Muscle of leg (tissue), 11 donors: ENCODE data around the gene C1QTNF8. TPM values are rescaled to one million over a fixed set of nuclear protein-coding genes. Genes with fewer than 3 reads are reported as not detected.
A peak's percentile ranks its signal among the peaks of the same experiment; 100 is the strongest.
"Not testable (repeated sequence)": the region's sequence is repeated elsewhere in the genome, so short reads cannot be mapped to it uniquely, and the experiment has no call there.

ENCODE experiments used
- DNase-seq: peaks from one replicate; pipeline ENCODE4 v3.0.0; 2013
- H3K27ac ChIP-seq: one replicate; pipeline ENCODE4 v1.5.1; 2013; ENCODE audit warnings: mild to moderate bottlenecking, low read length, control low read depth
- H3K27me3 ChIP-seq: one replicate; pipeline ENCODE4 v1.6.1; 2013; ENCODE audit warnings: low read length; ENCODE audit not compliant: control insufficient read depth, insufficient read depth
- H3K36me3 ChIP-seq: one replicate; pipeline ENCODE4 v1.6.1; 2013; ENCODE audit warnings: low read length; ENCODE audit not compliant: control insufficient read depth, insufficient read depth
- H3K4me1 ChIP-seq: one replicate; pipeline ENCODE4 v1.6.1; 2013; ENCODE audit warnings: low read length; ENCODE audit not compliant: control insufficient read depth, insufficient read depth
- H3K4me3 ChIP-seq: one replicate; pipeline ENCODE4 v1.5.1; 2013; ENCODE audit warnings: low read length, control low read depth
- H3K9me3 ChIP-seq: replicated peaks from 2 replicates; pipeline ENCODE4 v1.6.1; 2013; ENCODE audit warnings: low read depth, low read length; ENCODE audit not compliant: control insufficient read depth
- WGBS: methylation state at CpG from one replicate; pipeline ENCODE4 v1.1.5; 2013; ENCODE audit warnings: missing lambda C conversion rate; ENCODE audit not compliant: insufficient coverage; 5-methylcytosine and 5-hydroxymethylcytosine counted together
- polyA plus RNA-seq, 8 donors: library from polyadenylated mRNA; unstranded; fragments of 120-200 nt; gene quantifications; one replicate each; pipeline versions ENCODE4 v1.2.1 to v1.2.3, GENCODE V29; 2013; ENCODE audit warnings: inconsistent platforms in 1 of 8, low replicate concordance in 1 of 8; ENCODE audit not compliant: insufficient read length in 8 of 8, insufficient read depth in 1 of 8
- total RNA-seq: library from RNA; stranded (reverse); fragments of 120-200 nt; gene quantifications from one replicate; pipeline ENCODE4 v1.2.4, GENCODE V29; 2013

Gene C1QTNF8
- total and polyA plus RNA-seq, 9 donors = not detected

GRCh38 chr16:1094601-1095449, 1.2 kb downstream of the C1QTNF8 start:
- Histone ChIP-seq H3K4me1 (peaks cover 22% of the 10 kb centered on the region), H3K36me3 (no peaks in the 10 kb centered on the region), H3K27me3 (peaks cover 23% of the 10 kb centered on the region), H3K9me3 (no peaks in the 10 kb centered on the region), H3K27ac (no peak overlapping the region), H3K4me3 (no peak overlapping the region)
- DNase-seq = no peak
- 48% methylated on average over 17 of the region's 29 CpGs for WGBS

- Histone ChIP-seq H3K9me3 (no peaks in the 10 kb centered on the region), H3K27me3 (peaks cover 23% of the 10 kb centered on the region), H3K4me1 (peaks cover 25% of the 10 kb centered on the region), H3K4me3 (no peak overlapping the region), H3K36me3 (no peaks in the 10 kb centered on the region), H3K27ac (no peak overlapping the region)
- no peak for DNase-seq
- WGBS = 67% methylated on average over 10 of the region's 13 CpGs
These were observed 1.9 kb downstream of the C1QTNF8 start for GRCh38 chr16:1094124-1094479.

- Histone ChIP-seq H3K27ac (no peak overlapping the region), H3K9me3 (no peaks in the 10 kb centered on the region), H3K4me3 (no peak overlapping the region), H3K36me3 (no peaks in the 10 kb centered on the region), H3K27me3 (peaks cover 27% of the 10 kb centered on the region), H3K4me1 (peaks cover 25% of the 10 kb centered on the region)
- WGBS = 22% methylated on average over 71 of the region's 85 CpGs
- DNase-seq = no peak
These were observed 2.5 kb downstream of the C1QTNF8 start for GRCh38 chr16:1093284-1094123.

GRCh38 chr16:1092685-1093283, 3.3 kb downstream of the C1QTNF8 start:
- H3K4me3 ChIP-seq, DNase-seq, H3K9me3 ChIP-seq, H3K36me3 ChIP-seq, H3K27ac ChIP-seq: not testable (repeated sequence)
- Histone ChIP-seq H3K4me1 (peaks cover 25% of the 10 kb centered on the region), H3K27me3 (peaks cover 32% of the 10 kb centered on the region)
- 100% methylated on average over 4 of the region's 40 CpGs for WGBS

GRCh38 chr16:1091992-1092552, 4.0 kb downstream of the C1QTNF8 start:
- Histone ChIP-seq H3K27ac (no peak overlapping the region), H3K27me3 (peaks cover 36% of the 10 kb centered on the region), H3K4me1 (peaks cover 25% of the 10 kb centered on the region), H3K4me3 (no peak overlapping the region), H3K9me3 (no peaks in the 10 kb centered on the region), H3K36me3 (no peaks in the 10 kb centered on the region)
- WGBS = 96% methylated on average over 16 of the region's 27 CpGs
- no peak for DNase-seq

- 46% methylated on average over 16 of the region's 27 CpGs for WGBS
- Histone ChIP-seq H3K36me3 (no peaks in the 10 kb centered on the region), H3K4me1 (peaks cover 20% of the 10 kb centered on the region), H3K9me3 (peaks cover 1% of the 10 kb centered on the region), H3K27me3 (peaks cover 36% of the 10 kb centered on the region), H3K27ac (no peak overlapping the region), H3K4me3 (no peak overlapping the region)
- no peak for DNase-seq
These were observed 5.1 kb downstream of the C1QTNF8 start for GRCh38 chr16:1090620-1091587.

- peaks cover 20% of the 10 kb centered on the region for H3K4me1 ChIP-seq
- H3K27ac ChIP-seq = no peak overlapping the region
- H3K4me3 ChIP-seq = no peak overlapping the region
- peaks cover 8% of the 10 kb centered on the region for H3K9me3 ChIP-seq
- 31% methylated on average over 31 of the region's 38 CpGs for WGBS
- DNase-seq = peak; percentile 24
- peaks cover 41% of the 10 kb centered on the region for H3K27me3 ChIP-seq
- H3K36me3 ChIP-seq = no peaks in the 10 kb centered on the region
These were observed 6.0 kb downstream of the C1QTNF8 start for GRCh38 chr16:1089822-1090619.

- peaks cover 14% of the 10 kb centered on the region for H3K9me3 ChIP-seq
- H3K27ac ChIP-seq = no peak overlapping the region
- DNase-seq = no peak
- H3K27me3 ChIP-seq = peaks cover 45% of the 10 kb centered on the region
- no peaks in the 10 kb centered on the region for H3K36me3 ChIP-seq
- 72% methylated on average over 12 of the region's 17 CpGs for WGBS
- peaks cover 20% of the 10 kb centered on the region for H3K4me1 ChIP-seq
- H3K4me3 ChIP-seq = no peak overlapping the region
These were observed 6.6 kb downstream of the C1QTNF8 start for GRCh38 chr16:1089439-1089821.
